Naive thymus-derived CD4-positive, alpha-beta T cell (primary cell): ENCODE results near the gene NFATC2. TPM values are rescaled to one million over a fixed set of nuclear protein-coding genes. Genes with fewer than 3 reads are reported as not detected.

Experiments
- ATAC-seq: fragments of 150-1000 bp; cut with Tn5 transposase; 2 replicates; pipeline ENCODE4 v1.10.0; 2021; ENCODE audit warnings: mild to moderate bottlenecking, moderate library complexity
- CTCF ChIA-PET: fragments of 350-600 bp; sonication (Branson Sonifier 250); formaldehyde crosslinking; loops from one replicate; lab custom pipeline; 2021; ENCODE audit warnings: antibody characterized with exemption; lab: Charles Lee
- POLR2A ChIA-PET: fragments of 350-600 bp; sonication (Branson Sonifier 250); formaldehyde crosslinking; loops from one replicate; lab custom pipeline; 2021; ENCODE audit warnings: antibody characterized with exemption, inconsistent platforms; lab: Charles Lee
- DNase-seq, 9 donors: peaks; one replicate each; pipeline versions ENCODE4 v3.0.0 to v3.0.0-alpha.2; 2020 to 2022; ENCODE audit warnings: mixed read lengths in 1 of 9
- H3K27ac ChIP-seq: one replicate; pipeline ENCODE4 v1.7.0; 2013; ENCODE audit warnings: mild to moderate bottlenecking, low read depth, low read length, moderate library complexity
- H3K27me3 ChIP-seq, 2 donors: one replicate each; pipeline ENCODE4 v1.7.0; 2013; ENCODE audit warnings: low read length in 2 of 2, mild to moderate bottlenecking in 2 of 2, moderate library complexity in 2 of 2; ENCODE audit not compliant: control insufficient read depth in 2 of 2, insufficient read depth in 2 of 2
- H3K36me3 ChIP-seq, 3 experiments: 1 replicate in 2 of 3; 2 replicates in 1 of 3; pipeline ENCODE4 v1.7.0; 2013; ENCODE audit warnings: low read length in 3 of 3, mild to moderate bottlenecking in 3 of 3, moderate library complexity in 1 of 3; ENCODE audit not compliant: insufficient read depth in 3 of 3, control insufficient read depth in 2 of 3
- H3K4me1 ChIP-seq, 2 donors: one replicate each; pipeline ENCODE4 v1.7.0; 2013; ENCODE audit warnings: low read length in 2 of 2, mild to moderate bottlenecking in 2 of 2, moderate library complexity in 1 of 2; ENCODE audit not compliant: control insufficient read depth in 2 of 2, insufficient read depth in 2 of 2
- H3K4me3 ChIP-seq: 2 replicates; pipeline ENCODE4 v1.7.0; 2013; ENCODE audit warnings: mild to moderate bottlenecking, low read length
- H3K9me3 ChIP-seq, 3 experiments: 1 replicate in 2 of 3; 2 replicates in 1 of 3; pipeline ENCODE4 v1.7.0; 2013; ENCODE audit warnings: low read length in 3 of 3; ENCODE audit not compliant: control insufficient read depth in 2 of 3
- H3K27ac Mint-ChIP-seq, 9 donors: one replicate each; pipeline ENCODE4 v1.8.0; 2020 to 2022; ENCODE audit warnings: mixed read lengths in 9 of 9, mild to moderate bottlenecking in 8 of 9, moderate library complexity in 5 of 9, inconsistent platforms in 2 of 9
- H3K27me3 Mint-ChIP-seq, 5 donors: one replicate each; pipeline ENCODE4 v1.8.0; 2021 to 2022; ENCODE audit warnings: mixed read lengths in 5 of 5, mild to moderate bottlenecking in 1 of 5
- H3K36me3 Mint-ChIP-seq, 5 donors: one replicate each; pipeline ENCODE4 v1.8.0; 2020 to 2022; ENCODE audit warnings: mixed read lengths in 5 of 5, mild to moderate bottlenecking in 3 of 5, inconsistent platforms in 1 of 5
- H3K4me1 Mint-ChIP-seq, 7 donors: one replicate each; pipeline ENCODE4 v1.8.0; 2020 to 2022; ENCODE audit warnings: mixed read lengths in 7 of 7, mild to moderate bottlenecking in 3 of 7, inconsistent platforms in 1 of 7
- H3K4me3 Mint-ChIP-seq, 10 donors: one replicate each; pipeline ENCODE4 v1.8.0; 2020 to 2022; ENCODE audit warnings: mild to moderate bottlenecking in 10 of 10, mixed read lengths in 10 of 10, moderate library complexity in 6 of 10, inconsistent platforms in 2 of 10
- H3K9me3 Mint-ChIP-seq, 11 donors: one replicate each; pipeline ENCODE4 v1.8.0; 2020 to 2022; ENCODE audit warnings: mixed read lengths in 11 of 11, mild to moderate bottlenecking in 4 of 11, inconsistent platforms in 1 of 11, moderate library complexity in 1 of 11
- intact Hi-C, 2 donors: fragments of 100-400 bp; cut with micrococcal nuclease; formaldehyde crosslinking; loops; one replicate each; pipeline ENCODE4 v1.15.1; 2023
- polyA plus RNA-seq, 2 donors: library from polyadenylated mRNA; unstranded; fragments of 300-500 nt; fragmentation: Illumina TruSeq; gene quantifications; one replicate each; pipeline ENCODE4 v1.2.3, GENCODE V29; 2021
- total RNA-seq, 6 experiments: library from RNA in 5 of 6; stranded (reverse) in 5 of 6; gene quantifications; 1 replicate in 5 of 6; 2 replicates in 1 of 6; pipeline ENCODE4 v1.2.3 and lab custom pipeline; 2021 to 2026

NFATC2 gene
- total and polyA plus RNA-seq, 7 experiments from 2014 or later = 16.6 to 66.8 (median 42.6) TPM

DNA sequence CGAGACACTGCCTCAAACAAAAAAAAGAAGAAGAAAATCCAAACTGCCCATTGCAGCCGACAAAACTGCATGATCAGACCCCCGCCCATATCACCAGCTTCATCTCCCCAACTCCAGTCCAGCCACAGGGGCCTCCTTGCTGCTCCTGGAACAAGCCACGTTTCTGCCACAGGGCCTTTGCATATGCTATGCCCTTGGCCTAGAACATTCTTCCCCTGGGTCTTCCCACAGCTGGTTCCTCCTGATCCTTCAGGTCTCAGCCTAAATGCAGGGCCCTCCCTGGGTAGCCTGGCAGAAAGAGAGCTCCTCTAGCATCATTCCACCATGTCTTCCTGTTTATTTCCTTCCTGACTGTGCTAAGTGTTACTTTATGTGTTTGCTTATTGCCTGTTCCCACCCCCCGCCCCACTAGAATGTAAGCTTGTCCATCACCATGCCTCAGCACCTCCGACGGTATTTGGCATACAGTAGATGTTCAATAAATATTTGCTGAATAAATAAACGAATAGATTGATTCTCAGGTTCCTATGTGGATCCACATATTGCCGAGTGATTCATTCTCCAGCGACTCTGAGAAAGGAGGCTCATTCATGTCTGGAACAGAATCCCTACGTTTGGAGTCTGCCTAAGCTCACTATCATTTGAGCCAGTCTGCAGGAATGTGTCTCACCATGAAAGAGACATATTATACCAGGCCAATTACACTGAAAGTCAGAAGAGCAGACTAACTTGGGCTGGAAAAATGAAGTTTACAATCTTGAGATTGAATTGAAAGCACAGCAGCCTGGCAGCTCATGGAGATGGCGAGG is 56.1 kb downstream of the NFATC2 start:
- ChIA-PET CTCF (interaction anchor here (0.6 to 0.9 kb wide), 2 partner anchors 8 to 12 kb away, joined by 3 read pairs; no protein-coding TSS in a partner anchor), POLR2A (interaction anchor here (1.5 kb wide), 1 partner anchor 8 kb away, joined by 5 read pairs; no protein-coding TSS in a partner anchor)
- Histone ChIP-seq H3K9me3 (no peaks in the 10 kb centered on the region), H3K27ac (no peak overlapping the region), H3K4me1 (peaks cover 14 to 27% of the 10 kb centered on the region in 2 donors), H3K4me3 (no peak overlapping the region), H3K27me3 (no peaks in the 10 kb centered on the region), H3K36me3 (peaks cover 0 to 14% (median 5%) of the 10 kb centered on the region in 3 experiments)
- H3K4me3 Mint-ChIP-seq = peak overlapping the region in 1 of 10 donors; percentile 3
- intact Hi-C loops = no loop called here
- no peaks in the 10 kb centered on the region for H3K9me3 Mint-ChIP-seq
- peak overlapping the region in 4 of 9 donors; percentile 33 to 59 (median 48) for H3K27ac Mint-ChIP-seq
- no peaks in the 10 kb centered on the region for H3K27me3 Mint-ChIP-seq
- peaks cover 59 to 85% (median 79%) of the 10 kb centered on the region in 7 donors for H3K4me1 Mint-ChIP-seq
- peaks cover 7 to 63% (median 23%) of the 10 kb centered on the region in 5 donors for H3K36me3 Mint-ChIP-seq
- ATAC-seq (no peak), DNase-seq (no peak)

DNA sequence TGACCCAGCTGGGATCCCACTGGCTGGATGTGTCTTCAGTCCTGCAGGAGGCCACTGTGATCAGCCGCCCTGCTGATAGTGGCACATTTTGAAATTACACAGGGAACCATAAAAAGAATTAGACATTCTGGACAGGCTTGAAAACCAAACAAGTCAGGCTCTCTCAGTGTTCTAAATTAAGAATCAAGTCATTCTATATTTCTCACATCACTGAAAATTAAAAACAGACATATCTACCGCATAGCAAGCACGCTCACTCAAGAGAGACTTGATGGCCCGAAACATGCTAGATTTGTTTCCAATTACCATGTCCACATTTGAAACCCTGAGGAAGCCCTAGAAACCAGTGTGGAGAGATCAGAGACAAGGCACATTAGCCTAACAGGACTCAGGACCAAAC is 57.7 kb downstream of the NFATC2 start:
- Histone ChIP-seq H3K27ac (no peak overlapping the region), H3K27me3 (no peaks in the 10 kb centered on the region), H3K9me3 (no peaks in the 10 kb centered on the region), H3K4me1 (peaks cover 26 to 29% of the 10 kb centered on the region in 2 donors), H3K36me3 (peaks cover 0 to 14% (median 5%) of the 10 kb centered on the region in 3 experiments), H3K4me3 (no peak overlapping the region)
- ChIA-PET POLR2A (interaction anchor here (0.7 kb wide), 1 partner anchor 13 kb away, joined by 4 read pairs; no protein-coding TSS in a partner anchor), CTCF (no interaction called here)
- Mint-ChIP-seq H3K36me3 (peaks cover 7 to 55% (median 23%) of the 10 kb centered on the region in 5 donors), H3K4me3 (peak overlapping the region in 1 of 10 donors; percentile 7), H3K4me1 (peaks cover 62 to 85% (median 79%) of the 10 kb centered on the region in 7 donors), H3K27me3 (no peaks in the 10 kb centered on the region), H3K9me3 (no peaks in the 10 kb centered on the region), H3K27ac (peak overlapping the region in 2 of 9 donors; percentile 18 to 32)
- DNase-seq (no peak), ATAC-seq (no peak)
- intact Hi-C loops = no loop called here

DNA sequence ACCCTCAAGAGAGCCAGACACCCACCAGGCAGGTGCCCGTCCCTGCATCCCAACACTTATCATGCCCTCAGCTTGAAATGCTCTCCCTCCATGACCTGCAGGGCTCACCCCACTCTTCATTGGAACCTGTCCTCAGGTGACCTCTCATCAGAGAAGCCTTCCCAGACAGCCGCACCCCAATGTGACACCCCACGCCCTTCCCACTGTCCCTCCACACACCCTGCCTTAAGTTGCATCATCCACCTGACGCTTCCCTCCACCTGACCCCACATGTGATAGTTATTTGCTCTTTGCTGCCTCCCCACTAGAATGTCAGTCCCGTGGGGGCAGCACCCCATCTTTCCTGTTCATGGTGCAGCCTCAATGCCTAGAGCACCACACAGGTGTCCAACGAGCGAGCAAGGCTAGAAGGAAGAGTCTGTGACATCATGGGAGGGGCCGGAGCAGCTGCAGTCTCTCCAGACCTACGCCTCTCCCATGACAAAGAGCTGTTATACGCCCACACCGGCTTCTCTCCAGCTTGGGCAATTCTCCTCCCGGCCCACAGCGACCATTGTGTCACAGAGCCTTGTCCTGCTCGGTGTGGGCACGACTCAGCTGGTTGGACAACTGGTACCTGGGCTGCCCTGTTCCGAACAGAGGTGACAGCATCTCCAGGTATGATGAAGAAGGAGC is 58.2 kb downstream of the NFATC2 start:
- H3K27ac Mint-ChIP-seq = peak overlapping the region in 6 of 9 donors; percentile 6 to 94 (median 46)
- ChIA-PET POLR2A (interaction anchor here (0.7 kb wide), 1 partner anchor 13 kb away, joined by 4 read pairs; no protein-coding TSS in a partner anchor), CTCF (no interaction called here)
- ATAC-seq (no peak), DNase-seq (no peak)
- Histone ChIP-seq H3K4me1 (peaks cover 30 to 32% of the 10 kb centered on the region in 2 donors), H3K36me3 (peaks cover 0 to 16% (median 2%) of the 10 kb centered on the region in 3 experiments), H3K27ac (no peak overlapping the region), H3K4me3 (no peak overlapping the region), H3K27me3 (no peaks in the 10 kb centered on the region), H3K9me3 (no peaks in the 10 kb centered on the region)
- H3K27me3 Mint-ChIP-seq = no peaks in the 10 kb centered on the region
- H3K9me3 Mint-ChIP-seq = no peaks in the 10 kb centered on the region
- peaks cover 63 to 85% (median 76%) of the 10 kb centered on the region in 7 donors for H3K4me1 Mint-ChIP-seq
- peaks cover 7 to 49% (median 23%) of the 10 kb centered on the region in 5 donors for H3K36me3 Mint-ChIP-seq
- no peak overlapping the region for H3K4me3 Mint-ChIP-seq
- intact Hi-C loops = no loop called here

DNA sequence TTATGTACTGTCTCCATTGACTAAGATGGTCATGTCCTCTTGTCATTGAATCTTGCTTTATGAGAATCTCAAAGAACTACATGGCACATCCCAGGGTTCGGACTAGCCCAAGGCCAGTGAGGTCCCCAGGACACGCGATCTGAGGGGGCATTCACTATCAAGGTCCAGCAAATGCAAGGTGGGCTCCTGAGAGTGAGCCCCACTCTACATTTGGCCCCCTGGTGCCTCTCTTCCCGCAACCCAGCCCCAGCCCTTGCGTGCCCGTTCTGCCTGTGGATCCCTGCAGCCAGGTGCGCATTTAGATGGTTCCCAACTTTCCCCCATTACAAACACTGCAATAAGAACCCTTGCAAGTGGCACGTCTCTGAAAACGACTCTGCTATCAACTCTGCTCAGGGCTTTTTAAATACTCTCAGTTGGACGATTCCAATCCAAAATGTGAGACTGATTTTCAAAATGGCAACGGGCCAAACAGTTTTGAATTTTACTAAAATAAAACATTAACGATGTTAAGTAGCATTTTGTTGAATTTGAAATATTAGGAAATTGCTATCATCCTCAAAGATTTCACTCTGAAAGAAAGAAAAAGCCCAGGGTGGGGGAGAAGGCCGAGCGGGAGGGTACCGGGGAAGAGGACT is 59.6 kb downstream of the NFATC2 start:
- Mint-ChIP-seq H3K9me3 (peaks cover 0 to 2% (median 0%) of the 10 kb centered on the region in 11 donors), H3K27ac (peak overlapping the region in 7 of 9 donors; percentile 0 to 94 (median 27)), H3K4me1 (peaks cover 70 to 89% (median 81%) of the 10 kb centered on the region in 7 donors), H3K36me3 (peaks cover 13 to 55% (median 29%) of the 10 kb centered on the region in 5 donors), H3K27me3 (no peaks in the 10 kb centered on the region), H3K4me3 (peak overlapping the region in 4 of 10 donors; percentile 0 to 38 (median 0))
- Histone ChIP-seq H3K4me3 (no peak overlapping the region), H3K27me3 (no peaks in the 10 kb centered on the region), H3K27ac (no peak overlapping the region), H3K4me1 (peaks cover 30% of the 10 kb centered on the region in 2 donors), H3K36me3 (peaks cover 0 to 22% (median 2%) of the 10 kb centered on the region in 3 experiments), H3K9me3 (no peaks in the 10 kb centered on the region)
- DNase-seq (no peak), ATAC-seq (no peak)
- CTCF ChIA-PET = interaction anchor here (1.9 kb wide), 1 partner anchor 32 kb away, joined by 5 read pairs; no protein-coding TSS in a partner anchor
- POLR2A ChIA-PET = interaction anchor here (1.0 to 1.2 kb wide), 2 partner anchors 15 to 17 kb away, joined by 3 to 4 read pairs; no protein-coding TSS in a partner anchor
- intact Hi-C loops = no loop called here

DNA sequence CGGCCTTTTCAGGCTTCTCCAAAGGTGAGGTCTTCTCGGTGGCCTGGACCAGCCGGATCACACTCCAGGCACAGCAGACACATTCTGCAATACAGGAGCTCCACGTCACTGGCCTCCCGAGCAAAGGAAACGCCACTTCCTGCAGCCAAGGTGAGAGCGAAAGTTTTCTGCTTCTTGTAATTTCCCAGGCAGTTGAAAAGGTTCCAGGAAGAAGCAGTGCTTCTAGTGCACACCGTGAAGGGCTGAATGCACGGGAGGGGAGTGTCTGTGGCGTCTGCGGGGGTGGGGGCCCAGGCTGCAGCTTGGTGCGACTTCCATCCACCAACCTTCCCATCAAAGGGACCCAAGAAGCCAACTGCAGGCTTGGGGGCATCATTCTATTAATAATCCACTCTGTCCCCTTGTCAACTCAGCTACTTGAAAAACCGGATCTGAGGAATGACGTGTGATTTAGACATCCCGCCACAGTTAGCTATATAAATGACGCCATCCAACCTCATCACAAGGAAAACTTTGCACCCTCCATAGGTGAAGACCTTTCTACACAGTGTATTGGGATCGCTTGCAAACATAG is 61.1 kb downstream of the NFATC2 start:
- peak overlapping the region; percentile 39 to 86 (median 76) for H3K4me3 Mint-ChIP-seq
- peak overlapping the region; percentile 63 for H3K27ac ChIP-seq
- POLR2A ChIA-PET = interaction anchor here (0.6 to 1.4 kb wide), 6 partner anchors 13 to 61 kb away, joined by 3 to 5 read pairs (median 3); partner anchors contain the start of gene NFATC2
- H3K27ac Mint-ChIP-seq = peak overlapping the region; percentile 54 to 94 (median 88)
- H3K36me3 ChIP-seq = peaks cover 0 to 15% (median 2%) of the 10 kb centered on the region in 3 experiments
- CTCF ChIA-PET = interaction anchor here (0.6 to 1.9 kb wide), 2 partner anchors 33 to 546 kb away, joined by 5 read pairs; no protein-coding TSS in a partner anchor
- no peaks in the 10 kb centered on the region for H3K27me3 ChIP-seq
- peak overlapping the region; percentile 8 for H3K4me3 ChIP-seq
- peaks cover 0 to 7% (median 0%) of the 10 kb centered on the region in 11 donors for H3K9me3 Mint-ChIP-seq
- peak in 6 of 9 donors; percentile 30 to 62 (median 38) for DNase-seq
- peaks cover 13 to 60% (median 33%) of the 10 kb centered on the region in 5 donors for H3K36me3 Mint-ChIP-seq
- H3K27me3 Mint-ChIP-seq = no peaks in the 10 kb centered on the region
- peak; percentile 58 for ATAC-seq
- intact Hi-C loops = loop anchor here (1.0 to 2.0 kb wide), 3 partner anchors 13 to 49 kb away; no protein-coding TSS in a partner anchor
- H3K4me1 Mint-ChIP-seq = peaks cover 67 to 91% (median 85%) of the 10 kb centered on the region in 7 donors
- no peaks in the 10 kb centered on the region for H3K9me3 ChIP-seq
- peaks cover 30 to 31% of the 10 kb centered on the region in 2 donors for H3K4me1 ChIP-seq
